GM19455 (cell line): Measurements from ENCODE around the gene PDE4D.

ENCODE experiments used
- ATAC-seq: cut with Tn5 transposase; IDR thresholded peaks from one replicate; pipeline ENCODE4 v1.9.1; 2021; ENCODE audit not compliant: unreplicated experiment

PDE4D gene

GRCh38 chr5:59346514-59346913 is 547.0 kb downstream of the PDE4D start:
- no peak for ATAC-seq

GRCh38 chr5:59342181-59342580 is 551.3 kb downstream of the PDE4D start:
- ATAC-seq = no peak

GRCh38 chr5:59341760-59342159 is 551.8 kb downstream of the PDE4D start:
- no peak for ATAC-seq

- ATAC-seq = no peak
Observed at GRCh38 chr5:59341155-59341554, 552.4 kb downstream of the PDE4D start.

GRCh38 chr5:59340637-59341036 is 552.9 kb downstream of the PDE4D start:
- no peak for ATAC-seq

GRCh38 chr5:59337240-59337639 is 556.3 kb downstream of the PDE4D start:
- ATAC-seq = no peak

- no peak for ATAC-seq
Observed at GRCh38 chr5:59335544-59335943, 558.0 kb downstream of the PDE4D start.

GRCh38 chr5:59333416-59333815 is 560.1 kb downstream of the PDE4D start:
- no peak for ATAC-seq

- ATAC-seq = no peak
Observed at GRCh38 chr5:59332236-59332973, 561.1 kb downstream of the PDE4D start.

- ATAC-seq = no peak
Observed at GRCh38 chr5:59330680-59331079, 562.8 kb downstream of the PDE4D start.

- ATAC-seq = no peak
Observed at GRCh38 chr5:59328709-59329296, 564.7 kb downstream of the PDE4D start.

GRCh38 chr5:59327191-59327980 is 566.1 kb downstream of the PDE4D start:
- ATAC-seq = no peak

GRCh38 chr5:59326596-59326995 is 566.9 kb downstream of the PDE4D start:
- ATAC-seq = no peak

- no peak for ATAC-seq
Observed at GRCh38 chr5:59325070-59325469, 568.5 kb downstream of the PDE4D start.

- no peak for ATAC-seq
Observed at GRCh38 chr5:59322894-59323293, 570.6 kb downstream of the PDE4D start.

- no peak for ATAC-seq
Observed at GRCh38 chr5:59322058-59322457, 571.5 kb downstream of the PDE4D start.

- ATAC-seq = no peak
Observed at GRCh38 chr5:59321642-59322041, 571.9 kb downstream of the PDE4D start.

GRCh38 chr5:59320420-59320819 is 573.1 kb downstream of the PDE4D start:
- no peak for ATAC-seq

- no peak for ATAC-seq
Observed at GRCh38 chr5:59319250-59319649, 574.3 kb downstream of the PDE4D start.

GRCh38 chr5:59317774-59318205 is 575.7 kb downstream of the PDE4D start:
- no peak for ATAC-seq

- no peak for ATAC-seq
Observed at GRCh38 chr5:59317023-59317773, 576.3 kb downstream of the PDE4D start.
